ENCODE data around the gene CSRP1.
"Not testable (repeated sequence)": the region's sequence is repeated elsewhere in the genome, so short reads cannot be mapped to it uniquely, and the experiment has no call there.

CSRP1 gene

DNA sequence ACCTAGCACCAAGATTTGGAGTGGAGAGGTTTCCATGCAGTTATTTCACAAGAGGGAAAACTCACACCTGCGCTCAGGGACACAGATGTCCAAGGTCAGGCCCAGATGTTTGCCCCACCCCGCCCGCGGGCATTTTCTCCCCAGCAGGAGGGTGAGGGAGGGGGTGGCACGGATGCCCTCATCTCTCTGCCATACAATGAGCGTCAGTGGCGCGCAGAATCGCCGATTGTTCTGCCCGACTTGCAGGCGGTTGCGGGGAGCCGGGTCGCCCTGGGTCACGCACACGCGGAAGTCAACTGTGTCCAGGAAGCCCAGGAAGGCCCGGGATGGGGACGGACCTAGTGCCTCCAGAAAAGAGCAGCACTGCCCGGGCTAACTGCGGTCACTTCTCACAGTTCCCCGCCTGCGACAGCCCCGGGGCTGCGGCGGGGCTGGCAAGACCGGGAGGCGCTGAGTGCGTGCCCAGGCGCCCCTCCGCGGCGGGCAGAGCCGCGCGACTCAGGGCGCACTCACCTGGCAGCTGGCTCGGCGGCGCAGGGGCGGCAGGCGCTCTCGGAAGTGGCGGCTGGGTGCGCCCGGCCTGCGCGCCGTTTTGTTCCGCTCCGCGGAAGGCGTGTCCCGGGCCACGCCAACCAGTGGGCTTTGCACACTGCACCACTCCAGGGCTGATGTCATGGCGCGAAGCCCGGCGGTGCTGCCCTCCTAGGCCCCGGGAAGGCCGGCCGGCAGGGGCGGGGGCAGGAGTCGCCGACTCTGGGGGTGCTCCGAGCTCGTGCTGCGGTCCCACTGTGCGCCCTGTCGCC, at the start of gene CSRP1:
Gene CSRP1, minus strand, starts transcription at position 567 of the 803 bp plus-strand sequence. CDS start 10,820 bp downstream, outside the sequence.
- DNase-seq: peak; percentile 87

DNA sequence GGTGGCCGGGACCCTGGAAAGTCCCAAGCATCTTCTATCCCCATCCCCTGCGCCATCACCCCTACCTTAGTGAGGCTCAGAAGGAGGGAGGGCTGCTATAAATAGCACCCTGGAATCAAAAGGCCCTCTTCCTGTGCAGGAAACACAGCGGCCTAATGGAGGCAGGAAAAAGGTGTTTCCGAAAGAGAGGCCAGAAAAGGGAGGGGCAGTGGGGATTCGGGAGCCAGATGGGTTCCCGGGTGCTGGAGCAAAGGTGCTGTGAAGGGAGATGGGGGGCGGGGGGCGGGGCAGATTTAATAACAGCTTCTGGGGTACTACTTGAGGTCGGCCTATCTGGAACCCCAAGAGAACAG, 48.6 kb upstream of the CSRP1 start:
- DNase-seq: no peak

DNA sequence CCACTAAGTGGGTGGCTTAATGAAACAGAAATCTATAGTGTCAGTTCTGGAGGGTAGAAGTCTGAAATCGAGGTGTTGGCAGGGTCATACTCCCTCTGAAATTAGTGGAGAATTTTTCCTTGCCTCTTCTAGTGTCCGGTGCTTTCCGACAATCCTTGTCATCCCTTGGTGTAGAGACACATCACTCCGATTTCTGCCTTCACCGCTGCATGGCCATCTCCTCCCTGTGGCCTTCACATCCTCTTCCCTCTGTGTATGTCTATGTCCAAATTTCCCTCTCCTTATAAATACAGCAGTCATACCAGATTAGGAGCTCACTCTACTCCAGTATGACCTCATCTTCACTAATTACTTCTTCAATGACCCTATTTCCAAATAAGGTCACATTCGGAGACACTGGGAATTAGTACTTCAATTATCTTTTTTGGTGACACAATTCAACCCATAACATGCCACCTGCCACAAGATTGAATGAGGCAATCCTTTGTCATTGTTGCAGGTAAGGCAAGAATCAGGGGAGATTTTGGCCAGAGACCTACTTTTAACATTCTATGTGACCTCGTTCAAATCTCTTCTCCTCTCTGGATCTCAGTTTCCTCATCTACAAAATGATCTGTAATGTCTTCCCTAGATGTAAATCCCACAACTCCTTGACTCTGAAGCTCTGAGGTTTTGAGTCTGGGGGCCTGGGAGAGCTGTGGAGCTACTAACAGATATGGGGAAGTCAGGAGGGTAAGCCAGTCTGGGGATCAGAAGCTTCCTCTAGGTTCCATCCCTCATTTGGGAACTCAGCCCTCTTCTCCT, 48.1 kb upstream of the CSRP1 start:
- no peak for DNase-seq

GRCh38 chr1:201554190-201554600, 47.3 kb upstream of the CSRP1 start:
- DNase-seq: no peak

GRCh38 chr1:201553496-201554189, 46.7 kb upstream of the CSRP1 start:
- DNase-seq: no peak

DNA sequence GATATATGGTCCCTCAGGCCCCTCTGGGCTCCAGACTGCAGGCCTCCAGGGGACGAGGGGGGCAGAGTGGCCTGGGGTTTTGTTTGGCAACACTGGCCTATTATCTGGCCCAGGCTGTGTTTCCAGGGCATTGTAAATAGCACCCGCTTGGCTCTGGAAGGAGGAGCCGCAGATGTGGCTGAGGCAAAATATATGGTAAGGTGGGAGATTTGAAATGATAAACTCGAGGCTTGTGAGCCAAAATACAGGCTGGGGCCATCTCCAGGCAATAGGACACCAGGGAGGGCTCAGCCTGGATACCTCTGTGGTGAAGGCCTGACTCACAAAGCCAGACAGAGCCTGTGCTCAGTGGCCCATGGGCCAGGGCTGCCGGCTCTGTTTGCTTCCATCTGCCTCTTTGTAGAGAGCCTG, 46.0 kb upstream of the CSRP1 start:
- no peak for DNase-seq

- DNase-seq: no peak
These were observed 45.2 kb upstream of the CSRP1 start for GRCh38 chr1:201551877-201552731.

- no peak for DNase-seq
These were observed 44.2 kb upstream of the CSRP1 start for GRCh38 chr1:201551096-201551495.

GRCh38 chr1:201549522-201549921, 42.6 kb upstream of the CSRP1 start:
- DNase-seq: not testable (repeated sequence)

- DNase-seq: no peak
These were observed 39.0 kb upstream of the CSRP1 start for GRCh38 chr1:201545851-201546492.

DNA sequence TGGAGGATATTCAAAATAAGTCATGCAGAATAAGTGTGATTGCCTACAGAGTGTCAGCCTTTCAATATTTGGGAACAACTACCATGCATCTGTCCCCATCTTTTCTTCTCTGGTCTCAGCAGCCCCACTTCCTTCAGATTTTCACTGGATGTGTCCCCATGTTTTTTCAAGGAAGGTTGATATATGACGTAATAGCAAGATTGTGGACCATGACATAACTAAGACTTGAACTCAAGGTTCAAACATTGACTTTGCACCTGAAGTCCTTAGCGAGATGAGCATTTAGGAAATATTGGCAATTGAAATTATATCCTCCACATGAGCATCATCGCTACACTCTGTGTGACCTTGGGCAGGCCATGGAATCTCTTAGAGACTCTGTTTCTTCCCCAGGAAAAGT, 37.8 kb upstream of the CSRP1 start:
- DNase-seq: no peak

DNA sequence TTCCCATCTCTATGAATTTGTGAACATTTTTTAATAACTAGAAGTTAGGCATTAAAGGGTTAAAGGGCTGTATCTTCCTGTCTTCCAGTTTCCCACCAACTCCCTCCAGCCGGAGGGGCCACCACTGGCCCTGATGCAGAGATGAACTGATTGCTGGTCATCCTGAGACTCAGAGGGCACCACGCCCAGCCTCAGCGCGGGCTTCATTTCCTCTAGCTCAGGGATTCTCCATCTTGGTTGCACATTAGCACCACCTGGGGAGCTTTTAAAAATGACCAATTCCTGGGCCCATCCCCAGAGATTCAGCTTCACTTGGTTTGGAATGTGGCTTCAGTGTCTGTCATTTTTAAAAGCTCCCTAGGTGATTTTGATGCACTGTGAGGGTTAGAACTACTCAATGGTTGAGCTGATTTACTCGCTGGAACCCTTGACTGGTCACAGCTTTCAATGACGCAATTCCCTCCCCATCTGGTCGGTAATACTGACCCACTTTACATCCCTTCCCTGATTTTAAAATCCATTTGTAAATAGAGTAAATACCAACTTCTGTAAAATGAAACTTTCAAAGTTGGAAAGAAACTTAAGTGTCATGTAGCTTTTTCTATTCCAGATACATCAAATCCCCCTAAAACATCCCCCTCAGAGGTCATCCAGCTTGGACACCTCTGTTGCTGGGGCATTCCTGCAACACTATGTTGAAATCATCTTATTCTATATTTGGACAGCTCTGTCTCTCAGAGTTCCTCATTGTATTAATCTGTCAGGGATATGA, 37.1 kb upstream of the CSRP1 start:
- DNase-seq: no peak

DNA sequence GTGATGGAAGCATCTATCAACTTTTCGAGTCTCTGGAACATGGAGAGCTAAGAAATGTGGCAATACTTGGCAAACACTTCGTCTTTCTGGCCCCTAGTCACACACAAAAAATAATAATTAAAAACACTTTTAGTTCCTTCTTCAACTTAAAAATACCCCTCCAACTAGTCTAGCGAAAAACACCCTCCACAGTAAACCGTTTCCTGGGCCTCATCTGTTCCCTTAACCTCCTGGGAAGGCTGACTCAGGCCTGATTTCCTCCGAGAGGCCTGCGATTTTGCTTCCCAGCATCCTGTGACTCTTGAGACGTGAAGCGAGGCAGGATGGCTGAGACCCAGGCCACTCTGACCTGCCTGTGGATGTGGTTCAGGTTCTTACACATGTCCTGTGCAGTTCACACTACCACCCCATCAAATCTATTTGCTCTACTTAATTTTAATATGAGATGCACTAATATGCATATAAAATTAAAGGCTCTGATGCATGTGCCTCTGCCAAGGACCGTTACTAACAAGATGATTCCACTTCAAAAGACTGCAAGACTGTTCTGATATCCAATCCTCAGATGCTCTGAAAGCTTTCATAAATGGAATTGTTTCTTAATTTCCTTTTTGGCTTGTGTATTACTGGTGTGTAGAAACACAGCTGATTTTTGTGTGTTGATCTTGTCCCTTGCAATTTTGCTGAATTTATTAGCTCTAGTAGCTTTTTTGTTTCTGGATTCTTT, 35.5 kb upstream of the CSRP1 start:
- DNase-seq: no peak

- DNase-seq: no peak
These were observed 34.2 kb upstream of the CSRP1 start for GRCh38 chr1:201540846-201541735.

DNA sequence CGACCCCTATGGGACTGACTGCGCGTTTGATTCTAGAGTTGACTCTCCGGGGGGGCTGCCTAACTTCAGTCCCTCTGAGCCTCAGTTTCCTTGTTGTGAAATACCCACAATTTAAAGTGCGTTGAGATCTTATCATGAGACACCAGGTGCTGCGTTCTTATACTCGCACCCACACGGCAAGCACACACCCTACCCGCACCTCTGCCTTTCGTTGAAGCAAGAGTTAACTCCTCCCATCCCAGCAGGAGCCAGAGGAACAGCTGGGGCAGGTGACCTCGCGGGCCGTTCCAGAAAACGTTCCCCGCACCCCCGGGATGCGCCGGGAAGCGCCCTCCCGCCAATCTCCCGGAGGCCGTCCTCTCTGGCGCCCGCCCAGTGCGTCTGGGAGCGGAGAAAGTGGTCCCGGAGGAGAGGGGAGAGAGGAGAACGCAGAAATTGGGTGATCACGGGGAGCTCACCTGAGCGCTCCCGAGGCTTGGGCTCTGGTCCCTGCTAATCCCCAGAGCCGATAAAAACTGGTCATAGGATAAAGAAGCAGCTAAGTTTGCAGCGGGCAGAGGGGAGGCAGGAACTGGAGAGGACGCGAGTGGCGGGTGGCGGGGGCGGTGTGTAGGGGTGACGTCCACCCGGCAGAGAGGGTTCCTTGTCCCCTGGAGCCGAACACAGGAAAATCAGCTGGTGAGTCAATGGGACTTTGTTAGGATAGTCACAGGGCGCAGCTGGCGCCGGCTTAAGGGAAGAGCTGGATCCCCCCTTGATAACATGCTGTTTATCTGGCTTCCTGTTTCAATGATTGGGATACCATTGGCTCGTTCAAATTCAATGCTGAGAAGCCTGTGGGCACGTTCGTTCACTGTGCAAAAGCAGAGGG, 32.9 kb upstream of the CSRP1 start:
- DNase-seq: no peak

- no peak for DNase-seq
These were observed 32.0 kb upstream of the CSRP1 start, which contains the start of gene NAV1 for GRCh38 chr1:201538612-201539551. TSS of gene NAV1 (plus strand) at chr1:201539127. CDS start at chr1:201622885, 83,758 bp downstream.

Data from stimulated activated CD8-positive, alpha-beta memory T cell treated with anti-CD3 and anti-CD28 coated beads, Interleukin-4, amount 100 ng/mL, for 48 hours (primary cell).